Skeletal muscle tissue (tissue), 4 donors: Measurements from ENCODE around the gene MAML3. TPM values are rescaled to one million over a fixed set of nuclear protein-coding genes. Genes with fewer than 3 reads are reported as not detected.

ENCODE experiments used
- H3K27ac ChIP-seq: one replicate; pipeline ENCODE4 v1.7.0; 2013; ENCODE audit warnings: mild to moderate bottlenecking, low read depth, low read length, inconsistent platforms
- H3K27me3 ChIP-seq, 3 donors: one replicate each; pipeline ENCODE4 v1.7.0; 2013; ENCODE audit warnings: low read length in 3 of 3; ENCODE audit not compliant: control insufficient read depth in 3 of 3, insufficient read depth in 3 of 3
- H3K36me3 ChIP-seq, 3 donors: one replicate each; pipeline ENCODE4 v1.7.0; 2013; ENCODE audit warnings: low read length in 3 of 3; ENCODE audit not compliant: control insufficient read depth in 3 of 3, insufficient read depth in 3 of 3
- H3K4me1 ChIP-seq, 3 donors: one replicate each; pipeline ENCODE4 v1.7.0; 2013; ENCODE audit warnings: low read length in 3 of 3, mild to moderate bottlenecking in 3 of 3; ENCODE audit not compliant: control insufficient read depth in 3 of 3, insufficient read depth in 3 of 3
- H3K4me3 ChIP-seq, 3 donors: one replicate each; pipeline ENCODE4 v1.7.0; 2013; ENCODE audit warnings: low read length in 3 of 3
- H3K9ac ChIP-seq, 3 donors: one replicate each; pipeline ENCODE4 v1.7.0; 2013; ENCODE audit warnings: low read length in 3 of 3, mild to moderate bottlenecking in 3 of 3, moderate library complexity in 2 of 3, low read depth in 1 of 3
- H3K9me3 ChIP-seq, 3 donors: one replicate each; pipeline ENCODE4 v1.7.0; 2013; ENCODE audit warnings: low read length in 3 of 3; ENCODE audit not compliant: control insufficient read depth in 3 of 3
- total RNA-seq: library from RNA; depleted of rRNA; stranded (reverse); fragments of >200 nt; gene quantifications from one replicate; pipeline ENCODE4 v1.2.3, GENCODE V29; 2014
- donor health status: Osteomylitis.

MAML3 gene
- total RNA-seq, 1 donor from 2014 or later = 3.1 TPM

GRCh38 chr4:139720806-139721205 lies 433.2 kb downstream of the MAML3 start:
- peaks cover 8 to 14% (median 10%) of the 10 kb centered on the region in 3 donors for H3K36me3 ChIP-seq

GRCh38 chr4:139719381-139720101 lies 434.4 kb downstream of the MAML3 start:
- Histone ChIP-seq H3K4me1 (peaks cover 5 to 12% (median 6%) of the 10 kb centered on the region in 3 donors), H3K36me3 (peaks cover 8 to 14% (median 10%) of the 10 kb centered on the region in 3 donors), H3K9ac (no peak overlapping the region), H3K27ac (no peak overlapping the region), H3K27me3 (no peaks in the 10 kb centered on the region), H3K9me3 (no peaks in the 10 kb centered on the region), H3K4me3 (no peak overlapping the region)

More at GRCh38 chr4:139720806-139721205, 433.2 kb downstream of the MAML3 start:
- no peaks in the 10 kb centered on the region for H3K9me3 ChIP-seq
- no peak overlapping the region for H3K27ac ChIP-seq
- H3K9ac ChIP-seq = no peak overlapping the region
- H3K4me3 ChIP-seq = no peak overlapping the region
- H3K27me3 ChIP-seq = no peaks in the 10 kb centered on the region
- H3K4me1 ChIP-seq = peaks cover 0 to 3% (median 2%) of the 10 kb centered on the region in 3 donors

GRCh38 chr4:139718833-139719232 lies 435.2 kb downstream of the MAML3 start:
- Histone ChIP-seq H3K4me3 (no peak overlapping the region), H3K27me3 (no peaks in the 10 kb centered on the region), H3K9me3 (no peaks in the 10 kb centered on the region), H3K9ac (no peak overlapping the region), H3K4me1 (peaks cover 5 to 12% (median 6%) of the 10 kb centered on the region in 3 donors), H3K36me3 (peaks cover 8 to 14% (median 10%) of the 10 kb centered on the region in 3 donors), H3K27ac (no peak overlapping the region)

- no peak overlapping the region for H3K4me3 ChIP-seq
- H3K4me1 ChIP-seq = peaks cover 5 to 12% (median 6%) of the 10 kb centered on the region in 3 donors
- H3K9me3 ChIP-seq = no peaks in the 10 kb centered on the region
- no peak overlapping the region for H3K9ac ChIP-seq
- no peak overlapping the region for H3K27ac ChIP-seq
- H3K27me3 ChIP-seq = no peaks in the 10 kb centered on the region
- peaks cover 8 to 14% (median 10%) of the 10 kb centered on the region in 3 donors for H3K36me3 ChIP-seq
Observed at GRCh38 chr4:139718358-139718757, 435.6 kb downstream of the MAML3 start.

GRCh38 chr4:139715746-139716391 lies 438.1 kb downstream of the MAML3 start:
- H3K27ac ChIP-seq = peak overlapping the region; percentile 7
- peaks cover 6 to 12% (median 7%) of the 10 kb centered on the region in 3 donors for H3K4me1 ChIP-seq
- H3K36me3 ChIP-seq = peaks cover 8 to 14% (median 10%) of the 10 kb centered on the region in 3 donors
- H3K9me3 ChIP-seq = no peaks in the 10 kb centered on the region
- no peak overlapping the region for H3K4me3 ChIP-seq
- H3K27me3 ChIP-seq = no peaks in the 10 kb centered on the region
- no peak overlapping the region for H3K9ac ChIP-seq

GRCh38 chr4:139712882-139713281 lies 441.1 kb downstream of the MAML3 start:
- no peak overlapping the region for H3K4me3 ChIP-seq

GRCh38 chr4:139711461-139711860 lies 442.5 kb downstream of the MAML3 start:
- H3K4me3 ChIP-seq = no peak overlapping the region
- H3K27me3 ChIP-seq = no peaks in the 10 kb centered on the region
- no peak overlapping the region for H3K9ac ChIP-seq
- peaks cover 0 to 3% (median 0%) of the 10 kb centered on the region in 3 donors for H3K36me3 ChIP-seq
- H3K27ac ChIP-seq = no peak overlapping the region
- H3K9me3 ChIP-seq = no peaks in the 10 kb centered on the region
- peaks cover 6 to 12% (median 11%) of the 10 kb centered on the region in 3 donors for H3K4me1 ChIP-seq

More at GRCh38 chr4:139712882-139713281, 441.1 kb downstream of the MAML3 start:
- Histone ChIP-seq H3K27me3 (no peaks in the 10 kb centered on the region), H3K36me3 (no peaks in the 10 kb centered on the region), H3K9ac (no peak overlapping the region), H3K27ac (no peak overlapping the region), H3K4me1 (peaks cover 6 to 12% (median 11%) of the 10 kb centered on the region in 3 donors), H3K9me3 (no peaks in the 10 kb centered on the region)

- Histone ChIP-seq H3K4me3 (no peak overlapping the region), H3K27me3 (no peaks in the 10 kb centered on the region), H3K9ac (no peak overlapping the region), H3K4me1 (peaks cover under 1 to 5% (median 2%) of the 10 kb centered on the region in 3 donors), H3K27ac (no peak overlapping the region), H3K9me3 (no peaks in the 10 kb centered on the region), H3K36me3 (peaks cover 0 to 4% (median 4%) of the 10 kb centered on the region in 3 donors)
Observed at GRCh38 chr4:139710073-139710472, 443.9 kb downstream of the MAML3 start.

- Histone ChIP-seq H3K9ac (no peak overlapping the region), H3K4me3 (no peak overlapping the region), H3K36me3 (peaks cover 0 to 4% (median 4%) of the 10 kb centered on the region in 3 donors), H3K27ac (no peak overlapping the region), H3K9me3 (no peaks in the 10 kb centered on the region), H3K27me3 (no peaks in the 10 kb centered on the region), H3K4me1 (peaks cover 0 to 5% (median 0%) of the 10 kb centered on the region in 3 donors)
Observed at GRCh38 chr4:139709660-139710059, 444.3 kb downstream of the MAML3 start.

- no peaks in the 10 kb centered on the region for H3K9me3 ChIP-seq
- no peak overlapping the region for H3K27ac ChIP-seq
- H3K4me3 ChIP-seq = no peak overlapping the region
- H3K9ac ChIP-seq = no peak overlapping the region
- H3K4me1 ChIP-seq = no peaks in the 10 kb centered on the region
- no peaks in the 10 kb centered on the region for H3K27me3 ChIP-seq
- H3K36me3 ChIP-seq = peaks cover 7 to 20% (median 15%) of the 10 kb centered on the region in 3 donors
Observed at GRCh38 chr4:139704915-139705485, 449.0 kb downstream of the MAML3 start.
